ENCODE data around the gene ASH1L. TPM values are rescaled to one million over a fixed set of nuclear protein-coding genes. Genes with fewer than 3 reads are reported as not detected.

Gene ASH1L
- total and polyA plus RNA-seq, 9 of the 15 experiments (the other 6 are each of a cell fraction or from before 2014, with no cell fraction given) = 2.0 to 23.3 (median 14.6) TPM

- TF ChIP-seq ZSCAN29 (IDR thresholded peaks at IDR 0.05) = no peak
- TF ChIP-seq ZNF830 (CRISPR knock-in tag; IDR thresholded peaks at IDR 0.05) = no peak
- no peak for TF ChIP-seq FOXJ2 (tag; IDR thresholded peaks at IDR 0.05)
- TF ChIP-seq, protein P1, sequence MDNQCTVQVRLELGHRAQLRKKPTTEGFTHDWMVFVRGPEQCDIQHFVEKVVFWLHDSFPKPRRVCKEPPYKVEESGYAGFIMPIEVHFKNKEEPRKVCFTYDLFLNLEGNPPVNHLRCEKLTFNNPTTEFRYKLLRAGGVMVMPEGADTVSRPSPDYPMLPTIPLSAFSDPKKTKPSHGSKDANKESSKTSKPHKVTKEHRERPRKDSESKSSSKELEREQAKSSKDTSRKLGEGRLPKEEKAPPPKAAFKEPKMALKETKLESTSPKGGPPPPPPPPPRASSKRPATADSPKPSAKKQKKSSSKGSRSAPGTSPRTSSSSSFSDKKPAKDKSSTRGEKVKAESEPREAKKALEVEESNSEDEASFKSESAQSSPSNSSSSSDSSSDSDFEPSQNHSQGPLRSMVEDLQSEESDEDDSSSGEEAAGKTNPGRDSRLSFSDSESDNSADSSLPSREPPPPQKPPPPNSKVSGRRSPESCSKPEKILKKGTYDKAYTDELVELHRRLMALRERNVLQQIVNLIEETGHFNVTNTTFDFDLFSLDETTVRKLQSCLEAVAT (IDR thresholded peaks at IDR 0.05) = no peak
- no peak for TF ChIP-seq TARDBP (IDR thresholded peaks at IDR 0.05)
- no peak for TF ChIP-seq NRF1 (conservative IDR thresholded peaks at IDR 0.05 in 1 of 2, IDR thresholded peaks at IDR 0.05 in 1 of 2)
Measured at GRCh38 chr1:155458111-155458510, 104.5 kb downstream of the ASH1L start (continued).

GRCh38 chr1:155457266-155457665 lies 105.3 kb downstream of the ASH1L start:
- Histone ChIP-seq H3K4me1 (replicated peaks in 1 of 2; ENCODE audit: control insufficient read depth in 2 of 2, insufficient read depth in 2 of 2, low read length in 2 of 2) (no peaks in the 10 kb centered on the region; a peak in 1 of 5 replicates), H3K9me3 (replicated peaks; ENCODE audit: control insufficient read depth, insufficient read depth, low read depth, low read length) (no peaks in the 10 kb centered on the region), H3K36me3 (ENCODE audit: control insufficient read depth, insufficient read depth, low read length) (peaks cover 60% of the 10 kb centered on the region; the same call in 2 of the 3 replicates), H4K20me1 (replicated peaks; ENCODE audit: control insufficient read depth, insufficient read depth, low read length) (no peaks in the 10 kb centered on the region), H3K4me2 (ENCODE audit: insufficient read depth, low read length) (no peak overlapping the region), H3K27me3 (ENCODE audit: control insufficient read depth in 2 of 2, insufficient read depth in 2 of 2, low read length in 2 of 2) (no peaks in the 10 kb centered on the region), H3K79me2 (ENCODE audit: control insufficient read depth, insufficient read depth, low read length) (0 out of 3 replicates have a peak, but pooled peaks cover 3% of the 10 kb centered on the region), H3K4me3 (no peak overlapping the region), H3K27ac (ENCODE audit: extremely low read depth, low read depth, low read length) (no peak overlapping the region), H3K9me1 (ENCODE audit: control insufficient read depth, insufficient read depth, low read length) (no peaks in the 10 kb centered on the region), H3K9ac (ENCODE audit: insufficient read depth in 1 of 2, low read depth in 2 of 2, low read length in 2 of 2) (no peak overlapping the region), H2AFZ (ENCODE audit: low read depth, low read length) (no peak overlapping the region)
- DNase-seq (ENCODE audit: extremely low read depth in 1 of 4, low spot score in 3 of 4) (no peak), ATAC-seq (no peak), FAIRE-seq (no peak)
- BruUV-seq (replicated peaks) = no TSS peak
- CTCF ChIA-PET (ENCODE audit: low intra/inter-chr PET ratio) = no interaction called here
- POLR2A ChIA-PET = interaction anchor here (0.6 kb wide), 1 partner anchor 428 kb away, joined by 3 read pairs; no protein-coding TSS in a partner anchor
- in situ Hi-C loops (cut with MboI) (no loop called here), intact Hi-C loops (cut with micrococcal nuclease) (no loop called here)
- no peak for TF ChIP-seq ZNF232 (CRISPR knock-in tag; IDR thresholded peaks at IDR 0.05)
- 87% methylated on average over 2 of the region's 2 CpGs for WGBS (ENCODE audit: insufficient coverage, low coverage, missing lambda C conversion rate)
